ENCODE results near the gene CPSF3. TPM values are rescaled to one million over a fixed set of nuclear protein-coding genes. Genes with fewer than 3 reads are reported as not detected.

CPSF3 gene
- total RNA-seq, 1 experiment from 2014 or later = 68.5 TPM

DNA sequence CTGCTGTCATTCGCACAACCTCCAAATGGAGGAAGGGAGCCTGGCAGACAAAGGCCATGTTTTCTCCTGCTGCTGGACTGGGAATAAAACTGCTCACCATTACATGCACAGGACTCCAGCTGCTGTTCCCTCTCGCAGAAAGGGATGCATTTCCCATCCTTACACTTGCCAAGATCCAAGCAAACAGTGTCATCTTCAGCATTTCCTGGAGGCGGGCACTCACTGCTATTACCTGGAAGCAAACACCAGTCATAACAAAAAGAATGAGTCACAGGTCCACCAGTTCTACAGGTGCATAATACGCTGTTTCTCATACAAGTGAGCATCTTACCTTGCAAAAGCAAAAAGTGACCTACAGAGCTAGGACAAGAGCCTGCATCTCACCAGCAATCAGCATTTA, 73.6 kb downstream of the CPSF3 start (continued):
- TF ChIP-seq, protein P1, sequence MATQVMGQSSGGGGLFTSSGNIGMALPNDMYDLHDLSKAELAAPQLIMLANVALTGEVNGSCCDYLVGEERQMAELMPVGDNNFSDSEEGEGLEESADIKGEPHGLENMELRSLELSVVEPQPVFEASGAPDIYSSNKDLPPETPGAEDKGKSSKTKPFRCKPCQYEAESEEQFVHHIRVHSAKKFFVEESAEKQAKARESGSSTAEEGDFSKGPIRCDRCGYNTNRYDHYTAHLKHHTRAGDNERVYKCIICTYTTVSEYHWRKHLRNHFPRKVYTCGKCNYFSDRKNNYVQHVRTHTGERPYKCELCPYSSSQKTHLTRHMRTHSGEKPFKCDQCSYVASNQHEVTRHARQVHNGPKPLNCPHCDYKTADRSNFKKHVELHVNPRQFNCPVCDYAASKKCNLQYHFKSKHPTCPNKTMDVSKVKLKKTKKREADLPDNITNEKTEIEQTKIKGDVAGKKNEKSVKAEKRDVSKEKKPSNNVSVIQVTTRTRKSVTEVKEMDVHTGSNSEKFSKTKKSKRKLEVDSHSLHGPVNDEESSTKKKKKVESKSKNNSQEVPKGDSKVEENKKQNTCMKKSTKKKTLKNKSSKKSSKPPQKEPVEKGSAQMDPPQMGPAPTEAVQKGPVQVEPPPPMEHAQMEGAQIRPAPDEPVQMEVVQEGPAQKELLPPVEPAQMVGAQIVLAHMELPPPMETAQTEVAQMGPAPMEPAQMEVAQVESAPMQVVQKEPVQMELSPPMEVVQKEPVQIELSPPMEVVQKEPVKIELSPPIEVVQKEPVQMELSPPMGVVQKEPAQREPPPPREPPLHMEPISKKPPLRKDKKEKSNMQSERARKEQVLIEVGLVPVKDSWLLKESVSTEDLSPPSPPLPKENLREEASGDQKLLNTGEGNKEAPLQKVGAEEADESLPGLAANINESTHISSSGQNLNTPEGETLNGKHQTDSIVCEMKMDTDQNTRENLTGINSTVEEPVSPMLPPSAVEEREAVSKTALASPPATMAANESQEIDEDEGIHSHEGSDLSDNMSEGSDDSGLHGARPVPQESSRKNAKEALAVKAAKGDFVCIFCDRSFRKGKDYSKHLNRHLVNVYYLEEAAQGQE (IDR thresholded peaks at IDR 0.05; ENCODE audit: low read depth) = no peak
- TF ChIP-seq YY1 (IDR thresholded peaks at IDR 0.05; ENCODE audit: extremely low read depth, insufficient replicate concordance, low read depth, low read length) (no peak), RAD21 (IDR thresholded peaks at IDR 0.05; ENCODE audit: low read depth) (no peak)

DNA sequence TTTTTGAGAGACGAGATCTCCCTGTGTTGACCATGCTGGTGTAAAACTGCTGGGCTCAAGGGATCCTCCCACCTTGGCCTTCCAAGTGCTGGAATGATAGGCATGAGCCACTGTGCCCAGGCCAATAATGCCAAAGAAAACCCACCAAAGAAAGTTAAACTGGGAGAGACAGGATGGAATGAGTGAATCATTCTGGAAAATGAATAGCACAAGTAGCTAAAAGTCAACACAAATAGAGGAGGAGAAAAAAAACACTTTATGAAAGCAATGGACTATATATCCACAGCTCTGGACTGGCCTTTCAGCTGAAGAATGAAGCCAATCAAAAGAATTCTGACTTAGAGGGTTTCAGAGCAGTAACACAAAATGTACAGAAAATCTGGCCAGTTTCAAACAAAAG, 74.8 kb downstream of the CPSF3 start:
- Histone ChIP-seq H3K4me2 (ENCODE audit: low read length) (no peak overlapping the region), H3K4me1 (ENCODE audit: control insufficient read depth in 1 of 2, insufficient read depth in 2 of 2, low read length in 2 of 2) (no peaks in the 10 kb centered on the region), H3K9me2 (ENCODE audit: insufficient read depth) (no peaks in the 10 kb centered on the region), H4K20me1 (ENCODE audit: insufficient read depth) (no peaks in the 10 kb centered on the region), H3K79me2 (ENCODE audit: insufficient read depth, low read length) (0 out of 2 replicates have a peak, but pooled peaks cover 3% of the 10 kb centered on the region), H3K4me3 (replicated peaks in 1 of 2; ENCODE audit: low read depth in 1 of 2, low read length in 2 of 2) (no peak overlapping the region), H3K9ac (ENCODE audit: low read length) (no peak overlapping the region), H3K27ac (ENCODE audit: low read depth, low read length) (no peak overlapping the region), H3K9me3 (ENCODE audit: control insufficient read depth in 1 of 2, insufficient read depth in 1 of 2, low read depth in 1 of 2, low read length in 2 of 2) (no peaks in the 10 kb centered on the region), H3K36me3 (ENCODE audit: control insufficient read depth in 1 of 2, insufficient read depth in 2 of 2, low read length in 2 of 2) (peaks cover 14 to 21% of the 10 kb centered on the region in 2 experiments; a peak in 3 of 4 replicates), H3K27me3 (ENCODE audit: insufficient read depth, low read length) (no peaks in the 10 kb centered on the region), H2AFZ (ENCODE audit: low read depth, low read length, poor library complexity, severe bottlenecking) (no peak overlapping the region)
- BruUV-seq (replicated peaks) = no TSS peak
- no peak for TF ChIP-seq SP1 (IDR thresholded peaks at IDR 0.05; ENCODE audit: low read depth)
- CTCF ChIA-PET = no interaction called here
- ATAC-seq (no peak), DNase-seq (ENCODE audit: low read depth, low spot score) (no peak)
- RAD21 ChIA-PET (ENCODE audit: low non-redundant PET in 1 of 2, low total read pairs in 2 of 2, uncharacterized antibody in 2 of 2, unreplicated experiment in 2 of 2) = no interaction called here
- POLR2A ChIA-PET = no interaction called here
- intact Hi-C loops (cut with micrococcal nuclease) = no loop called here

DNA sequence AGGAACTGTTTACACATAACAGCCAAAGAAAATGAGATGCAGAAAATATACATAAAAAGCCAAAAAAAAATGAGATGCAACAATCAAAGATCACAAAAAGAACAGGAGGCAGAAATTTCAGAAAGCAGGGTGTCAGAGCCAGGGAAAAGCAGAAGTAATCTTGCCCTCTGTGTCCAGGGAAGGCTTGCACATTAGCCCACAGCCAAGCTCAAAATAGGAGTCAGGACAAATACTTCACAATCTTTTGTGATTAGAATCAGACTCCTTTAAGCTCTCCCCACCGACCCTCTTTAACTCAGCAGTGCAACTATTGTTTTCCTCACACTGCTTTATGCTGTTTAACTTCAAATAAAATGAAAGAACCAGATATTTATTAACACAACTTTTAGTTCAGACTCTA, 85.5 kb downstream of the CPSF3 start:
- Histone ChIP-seq H2AFZ (ENCODE audit: low read depth, low read length, poor library complexity, severe bottlenecking) (no peak overlapping the region), H3K9me3 (ENCODE audit: control insufficient read depth in 1 of 2, insufficient read depth in 1 of 2, low read depth in 1 of 2, low read length in 2 of 2) (no peaks in the 10 kb centered on the region), H3K9ac (ENCODE audit: low read length) (no peak overlapping the region), H3K9me2 (ENCODE audit: insufficient read depth) (no peaks in the 10 kb centered on the region), H3K27ac (ENCODE audit: low read depth, low read length) (no peak overlapping the region), H3K27me3 (ENCODE audit: insufficient read depth, low read length) (no peaks in the 10 kb centered on the region), H3K36me3 (ENCODE audit: control insufficient read depth in 1 of 2, insufficient read depth in 2 of 2, low read length in 2 of 2) (peaks cover 0 to 6% of the 10 kb centered on the region in 2 experiments; a peak in 3 of 4 replicates), H4K20me1 (ENCODE audit: insufficient read depth) (no peaks in the 10 kb centered on the region), H3K4me1 (ENCODE audit: control insufficient read depth in 1 of 2, insufficient read depth in 2 of 2, low read length in 2 of 2) (no peaks in the 10 kb centered on the region), H3K4me2 (ENCODE audit: low read length) (no peak overlapping the region), H3K4me3 (replicated peaks in 1 of 2; ENCODE audit: low read depth in 1 of 2, low read length in 2 of 2) (no peak overlapping the region), H3K79me2 (ENCODE audit: insufficient read depth, low read length) (no peaks in the 10 kb centered on the region)
- ChIA-PET RAD21 (ENCODE audit: low non-redundant PET in 1 of 2, low total read pairs in 2 of 2, uncharacterized antibody in 2 of 2, unreplicated experiment in 2 of 2) (no interaction called here), POLR2A (no interaction called here), CTCF (no interaction called here)
- ATAC-seq (no peak), DNase-seq (ENCODE audit: low read depth, low spot score) (no peak)
- intact Hi-C loops (cut with micrococcal nuclease) = no loop called here
- TF ChIP-seq, protein P2, sequence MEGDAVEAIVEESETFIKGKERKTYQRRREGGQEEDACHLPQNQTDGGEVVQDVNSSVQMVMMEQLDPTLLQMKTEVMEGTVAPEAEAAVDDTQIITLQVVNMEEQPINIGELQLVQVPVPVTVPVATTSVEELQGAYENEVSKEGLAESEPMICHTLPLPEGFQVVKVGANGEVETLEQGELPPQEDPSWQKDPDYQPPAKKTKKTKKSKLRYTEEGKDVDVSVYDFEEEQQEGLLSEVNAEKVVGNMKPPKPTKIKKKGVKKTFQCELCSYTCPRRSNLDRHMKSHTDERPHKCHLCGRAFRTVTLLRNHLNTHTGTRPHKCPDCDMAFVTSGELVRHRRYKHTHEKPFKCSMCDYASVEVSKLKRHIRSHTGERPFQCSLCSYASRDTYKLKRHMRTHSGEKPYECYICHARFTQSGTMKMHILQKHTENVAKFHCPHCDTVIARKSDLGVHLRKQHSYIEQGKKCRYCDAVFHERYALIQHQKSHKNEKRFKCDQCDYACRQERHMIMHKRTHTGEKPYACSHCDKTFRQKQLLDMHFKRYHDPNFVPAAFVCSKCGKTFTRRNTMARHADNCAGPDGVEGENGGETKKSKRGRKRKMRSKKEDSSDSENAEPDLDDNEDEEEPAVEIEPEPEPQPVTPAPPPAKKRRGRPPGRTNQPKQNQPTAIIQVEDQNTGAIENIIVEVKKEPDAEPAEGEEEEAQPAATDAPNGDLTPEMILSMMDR (IDR thresholded peaks at IDR 0.05 in 2 of 3, conservative IDR thresholded peaks at IDR 0.05 in 1 of 3; ENCODE audit: borderline replicate concordance in 1 of 3, insufficient read depth in 1 of 3, low read depth in 2 of 3, low read length in 2 of 3) = no peak
- TF ChIP-seq CBX3 (IDR thresholded peaks at IDR 0.05; ENCODE audit: low read depth) (no peak), POLR2AphosphoS5 (IDR thresholded peaks at IDR 0.05; ENCODE audit: low read depth, low read length) (no peak), YY1 (IDR thresholded peaks at IDR 0.05; ENCODE audit: extremely low read depth, insufficient replicate concordance, low read depth, low read length) (no peak), SIN3A (IDR thresholded peaks at IDR 0.05; ENCODE audit: low read depth) (no peak), FOSL1 (IDR thresholded peaks at IDR 0.05; ENCODE audit: low read depth) (no peak)
- BruUV-seq (replicated peaks) = no TSS peak

All from HCT116 (cell line).